ENCODE results near the gene ZSWIM1.
"Not testable (repeated sequence)": the region's sequence is repeated elsewhere in the genome, so short reads cannot be mapped to it uniquely, and the experiment has no call there.

ZSWIM1 gene

DNA sequence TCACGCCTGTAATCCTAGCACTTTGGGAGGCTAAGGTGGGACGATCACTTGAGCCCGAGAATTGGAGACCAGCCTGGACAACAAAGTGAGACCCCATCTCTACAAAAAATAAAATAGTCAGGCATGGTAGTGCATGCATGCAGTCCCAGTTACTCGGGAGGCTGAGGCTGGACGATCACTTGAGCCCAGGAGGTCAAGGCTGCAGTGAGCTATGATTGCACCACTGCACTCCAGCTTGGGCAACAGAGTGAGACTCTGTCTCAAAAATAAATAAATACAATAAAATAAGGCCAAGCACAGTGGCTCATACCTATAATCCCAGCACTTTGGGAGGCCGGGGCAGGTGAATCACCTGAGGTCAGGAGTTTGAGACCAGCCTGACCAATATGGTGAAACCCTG lies 20.3 kb downstream of the ZSWIM1 start:
- H3K4me3 ChIP-seq (ENCODE audit: low read length); DNase-seq (ENCODE audit: low read depth, low spot score): not testable (repeated sequence)

DNA sequence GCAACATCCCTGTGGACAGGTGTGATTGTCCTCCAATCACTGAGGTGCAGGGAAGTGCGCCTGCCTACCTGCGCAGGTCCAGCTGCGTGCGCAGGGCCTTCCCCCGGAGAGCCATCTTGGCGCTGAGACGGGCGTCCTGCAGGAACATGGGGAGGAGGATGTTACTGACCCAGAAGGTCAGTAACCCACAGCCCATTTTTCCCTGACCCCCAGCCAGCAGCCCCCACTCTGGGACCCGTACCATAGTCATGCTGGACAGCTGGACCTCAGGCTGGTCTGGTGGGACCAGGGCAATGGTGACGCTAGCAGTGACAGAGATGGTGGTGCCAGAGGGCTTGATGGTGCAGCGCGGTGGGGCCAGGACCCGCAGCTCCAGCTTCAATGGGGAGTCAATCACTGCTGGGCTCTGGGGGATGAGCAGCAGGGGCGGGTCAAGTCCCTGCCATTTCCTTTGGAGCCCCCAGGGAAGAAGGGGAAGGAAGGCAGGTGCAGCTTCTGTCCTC lies 21.2 kb downstream of the ZSWIM1 start:
- no peak overlapping the region for H3K4me3 ChIP-seq (ENCODE audit: low read length)
- no peak for DNase-seq (ENCODE audit: low read depth, low spot score)

DNA sequence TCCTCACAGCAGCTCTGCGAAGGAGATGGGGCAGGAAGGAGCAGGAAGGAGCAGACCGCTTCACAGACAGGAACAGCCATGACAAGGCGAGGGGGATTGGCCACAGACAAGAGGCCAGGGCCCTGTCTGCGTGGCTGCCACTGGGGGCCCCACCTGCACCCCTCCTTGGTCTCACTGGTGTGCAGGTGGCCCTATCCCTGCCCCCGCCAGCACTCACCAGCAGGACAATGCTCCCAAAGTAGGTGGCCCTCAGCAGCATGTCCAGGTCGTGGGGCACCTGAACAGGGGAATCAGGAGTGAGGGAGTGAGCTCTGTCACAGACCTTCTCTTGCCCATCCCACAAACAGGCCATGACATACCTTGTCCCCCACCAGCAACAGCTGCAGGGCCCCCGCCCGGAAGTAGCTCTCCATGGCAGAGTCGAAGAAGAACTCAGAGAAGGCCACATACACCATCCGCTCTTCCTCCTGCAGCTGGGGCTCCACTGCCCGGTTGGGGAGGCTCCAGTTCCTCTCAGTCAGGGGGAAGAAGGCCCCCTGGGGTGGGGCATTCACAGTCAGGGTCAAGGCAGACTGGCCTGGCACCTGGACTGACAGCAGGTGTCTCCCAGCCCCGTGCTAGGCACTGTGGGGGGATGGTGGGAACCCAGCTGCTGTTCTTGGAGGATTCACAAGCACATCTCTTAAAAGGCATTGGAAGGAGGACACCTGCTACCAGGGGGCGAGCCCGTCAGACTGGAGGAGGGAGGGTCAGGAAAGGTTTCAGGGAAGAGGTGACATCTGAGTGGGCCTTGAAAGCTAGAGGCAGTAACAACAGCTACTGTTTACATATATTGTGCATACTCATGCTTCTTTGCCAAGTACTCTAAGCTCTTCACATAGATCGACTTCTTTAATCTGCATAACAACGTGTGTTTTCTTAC lies 23.8 kb downstream of the ZSWIM1 start:
- no peak overlapping the region for H3K4me3 ChIP-seq (ENCODE audit: low read length)
- no peak for DNase-seq (ENCODE audit: low read depth, low spot score)

DNA sequence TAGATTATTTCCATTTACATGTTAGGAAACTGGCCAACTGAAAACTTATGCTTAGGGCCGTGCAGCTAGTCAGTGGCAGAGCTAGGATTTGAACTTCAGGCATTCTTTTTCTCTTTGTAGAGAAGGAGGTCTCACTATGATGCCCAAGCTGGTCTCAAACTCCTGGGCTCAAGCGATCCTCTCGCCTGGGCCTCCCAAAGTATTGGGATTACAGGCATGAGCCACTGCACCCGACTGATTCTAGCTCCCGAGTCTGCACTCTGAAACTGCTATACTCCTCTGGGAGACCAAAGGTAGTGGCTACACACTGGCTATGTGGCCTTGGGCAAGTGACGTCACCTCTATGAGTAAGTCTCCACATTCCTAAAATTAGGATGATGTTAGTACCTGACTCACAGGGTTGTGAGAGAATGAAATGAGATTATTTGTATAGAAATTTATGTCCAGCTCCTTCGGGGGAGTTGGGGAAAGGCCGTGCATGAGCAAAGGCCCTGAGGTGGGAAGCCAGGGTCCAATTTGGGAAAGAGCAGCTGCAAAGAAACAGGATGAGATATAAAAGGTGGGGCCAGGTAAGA lies 24.6 kb downstream of the ZSWIM1 start:
- H3K4me3 ChIP-seq (ENCODE audit: low read length): no peak overlapping the region
- no peak for DNase-seq (ENCODE audit: low read depth, low spot score)

DNA sequence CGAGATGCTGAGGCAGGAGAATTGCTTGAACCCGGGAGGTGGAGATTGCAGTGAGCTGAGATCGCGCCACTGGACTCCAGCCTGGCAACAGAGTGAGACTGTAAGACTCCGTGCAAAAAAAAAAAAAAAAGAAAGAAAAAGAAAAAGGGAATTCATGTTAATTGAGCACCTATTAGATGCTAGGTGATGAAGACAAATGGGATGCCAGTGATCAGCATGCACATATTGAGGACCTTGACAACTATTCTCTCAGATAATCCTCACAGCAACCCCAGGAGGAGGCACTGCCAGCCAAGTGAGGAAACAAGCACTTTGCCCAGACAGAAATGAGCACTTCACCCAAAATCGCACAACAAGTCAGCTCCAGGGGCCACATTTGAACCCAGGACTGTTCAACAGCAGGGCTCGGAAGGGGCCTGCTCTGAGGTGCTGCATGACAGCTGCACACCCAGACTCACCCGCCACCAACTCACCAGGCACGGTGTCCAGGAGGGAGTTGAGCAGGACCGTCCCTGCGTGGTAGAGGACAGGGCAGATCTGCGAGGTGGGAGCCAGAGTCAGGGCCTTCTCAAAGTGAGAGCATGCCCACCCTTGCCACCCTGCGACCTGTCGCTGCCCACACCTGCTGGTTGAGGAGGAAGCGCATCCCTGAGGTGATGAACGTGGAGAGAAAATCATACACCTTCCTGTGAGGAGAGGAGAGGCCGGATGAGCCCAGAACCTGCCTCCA lies 26.4 kb downstream of the ZSWIM1 start:
- H3K4me3 ChIP-seq (ENCODE audit: low read length): no peak overlapping the region
- DNase-seq (ENCODE audit: low read depth, low spot score): no peak

DNA sequence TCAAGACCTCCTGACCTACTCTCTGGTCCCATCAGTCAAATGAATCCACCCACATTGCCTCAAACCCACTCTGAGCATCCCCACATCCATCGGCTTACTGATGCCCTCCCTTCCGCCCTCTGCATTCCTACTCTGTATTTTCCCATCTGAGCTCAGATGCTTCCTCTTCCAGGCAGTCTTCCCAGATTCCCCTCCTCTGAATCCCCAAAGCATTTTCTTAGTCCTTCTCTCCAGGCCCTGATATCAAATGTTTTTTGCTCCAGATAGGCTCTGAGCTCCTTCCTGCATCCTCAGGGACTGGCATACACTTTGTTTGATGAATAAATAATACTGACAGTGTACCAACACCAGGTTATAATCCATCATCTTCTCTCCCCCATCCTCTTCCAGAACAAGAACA lies 27.1 kb downstream of the ZSWIM1 start:
- no peak overlapping the region for H3K4me3 ChIP-seq (ENCODE audit: low read length)

DNA sequence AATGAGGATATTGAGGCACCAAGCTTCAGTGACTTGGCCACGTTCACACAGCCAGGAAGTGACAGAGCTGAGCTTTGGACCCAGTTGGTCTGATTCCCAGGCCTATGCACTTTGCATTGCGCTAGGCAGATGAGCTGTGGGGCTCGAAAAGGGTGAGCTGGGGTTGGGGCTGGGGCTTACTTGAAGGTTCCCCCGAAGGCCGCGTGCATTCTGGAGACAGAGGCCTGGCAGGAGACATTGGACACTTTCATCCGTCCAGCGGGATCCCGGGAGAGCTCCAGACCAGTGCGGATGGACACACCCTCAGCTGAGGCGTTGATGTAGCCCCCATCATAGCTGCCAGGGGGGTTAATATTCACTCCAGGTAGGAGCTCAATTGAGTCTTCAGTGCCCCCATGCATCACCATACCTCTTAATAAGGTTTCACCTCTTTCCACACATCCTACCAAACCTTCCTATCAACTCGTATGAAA lies 28.3 kb downstream of the ZSWIM1 start:
- H3K4me3 ChIP-seq (ENCODE audit: low read length): no peak overlapping the region
- DNase-seq (ENCODE audit: low read depth, low spot score): no peak

More for the DNA sequence above, 27.1 kb downstream of the ZSWIM1 start:
- DNase-seq (ENCODE audit: low read depth, low spot score): no peak

DNA sequence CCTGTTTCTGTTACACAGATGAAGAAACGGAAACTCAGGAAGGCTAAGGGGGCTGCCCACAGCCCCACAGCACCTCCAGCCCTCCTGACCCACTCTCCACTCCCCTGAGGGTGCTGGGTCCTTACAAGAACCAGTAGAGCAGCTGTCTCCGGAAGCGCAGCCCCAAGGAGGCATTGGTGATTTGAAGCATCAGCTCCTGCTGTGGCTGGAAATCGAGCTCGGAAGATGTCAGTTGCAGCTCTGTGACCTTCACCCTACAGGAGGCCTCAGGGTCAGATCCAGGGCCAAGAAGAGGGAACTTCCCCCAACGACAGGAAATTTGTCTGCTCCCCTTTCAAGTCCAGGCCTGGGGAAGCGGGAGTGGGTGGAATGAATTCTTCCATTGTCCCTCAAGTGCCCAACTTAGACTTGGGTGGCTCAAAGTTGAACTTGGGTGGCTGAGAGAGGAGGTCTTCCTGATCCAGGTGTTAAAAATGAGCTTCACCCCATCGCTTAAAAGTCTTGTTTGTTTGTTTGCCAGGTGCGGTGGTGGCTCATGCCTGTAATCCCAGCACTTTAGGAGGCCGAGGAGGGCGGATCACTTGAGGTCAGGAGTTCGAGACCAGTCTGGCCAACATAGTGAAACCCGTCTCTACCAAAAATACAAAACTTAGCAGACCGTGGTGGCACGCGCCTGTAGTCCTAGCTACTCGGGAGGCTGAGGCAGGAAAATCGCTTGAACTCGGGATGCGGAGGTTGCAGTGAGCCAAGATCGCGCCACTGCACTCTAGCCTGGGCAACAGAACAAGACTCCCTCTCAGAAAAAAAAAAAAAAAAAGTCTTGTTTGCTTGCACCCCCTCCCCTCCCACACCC lies 29.0 kb downstream of the ZSWIM1 start:
- DNase-seq (ENCODE audit: low read depth, low spot score): no peak
- H3K4me3 ChIP-seq (ENCODE audit: low read length): peak overlapping the region; percentile 21; the same call in 1 of the 2 replicates

DNA sequence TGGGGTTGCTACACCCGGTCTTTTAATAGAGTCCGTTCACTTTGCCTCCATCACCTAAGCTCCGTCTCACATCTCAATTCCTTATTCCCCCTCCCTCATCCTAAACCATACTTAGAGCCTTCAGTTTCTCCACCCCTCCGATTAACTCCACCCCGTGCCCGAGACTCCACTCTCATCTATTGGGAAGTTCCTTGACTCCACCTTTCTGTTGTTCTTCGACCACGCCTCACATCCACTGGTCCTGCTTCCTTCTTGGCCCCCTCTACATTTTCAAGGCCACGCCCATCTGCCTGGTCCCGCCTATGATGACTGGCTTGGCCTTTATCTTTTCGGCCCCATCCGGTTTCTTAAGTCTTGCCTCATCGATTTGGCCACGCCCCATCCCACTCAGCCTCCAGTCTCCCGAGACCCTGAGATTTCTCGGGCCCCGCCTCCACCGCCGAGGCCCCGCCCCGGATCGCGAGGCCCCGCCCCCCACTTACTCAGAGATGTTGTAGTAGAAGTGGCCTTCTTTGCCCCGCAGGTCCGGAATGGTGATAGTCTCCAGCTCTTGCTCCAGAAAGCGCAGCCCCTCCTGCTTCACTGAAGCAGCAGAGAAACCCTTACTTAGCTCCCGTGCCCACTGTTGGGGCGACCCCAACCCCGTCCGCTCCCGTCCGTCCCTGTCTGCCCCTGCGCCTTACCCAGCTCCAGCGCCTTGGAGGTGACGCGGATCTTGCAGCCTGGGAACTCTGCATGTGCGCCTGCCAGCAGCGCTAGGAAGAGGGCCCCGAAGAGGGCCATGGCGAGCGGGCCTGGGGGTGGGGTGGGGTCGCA lies 29.9 kb downstream of the ZSWIM1 start:
- peak; percentile 86 for DNase-seq (ENCODE audit: low read depth, low spot score)
- peak overlapping the region; percentile 21 for H3K4me3 ChIP-seq (ENCODE audit: low read length)

DNA sequence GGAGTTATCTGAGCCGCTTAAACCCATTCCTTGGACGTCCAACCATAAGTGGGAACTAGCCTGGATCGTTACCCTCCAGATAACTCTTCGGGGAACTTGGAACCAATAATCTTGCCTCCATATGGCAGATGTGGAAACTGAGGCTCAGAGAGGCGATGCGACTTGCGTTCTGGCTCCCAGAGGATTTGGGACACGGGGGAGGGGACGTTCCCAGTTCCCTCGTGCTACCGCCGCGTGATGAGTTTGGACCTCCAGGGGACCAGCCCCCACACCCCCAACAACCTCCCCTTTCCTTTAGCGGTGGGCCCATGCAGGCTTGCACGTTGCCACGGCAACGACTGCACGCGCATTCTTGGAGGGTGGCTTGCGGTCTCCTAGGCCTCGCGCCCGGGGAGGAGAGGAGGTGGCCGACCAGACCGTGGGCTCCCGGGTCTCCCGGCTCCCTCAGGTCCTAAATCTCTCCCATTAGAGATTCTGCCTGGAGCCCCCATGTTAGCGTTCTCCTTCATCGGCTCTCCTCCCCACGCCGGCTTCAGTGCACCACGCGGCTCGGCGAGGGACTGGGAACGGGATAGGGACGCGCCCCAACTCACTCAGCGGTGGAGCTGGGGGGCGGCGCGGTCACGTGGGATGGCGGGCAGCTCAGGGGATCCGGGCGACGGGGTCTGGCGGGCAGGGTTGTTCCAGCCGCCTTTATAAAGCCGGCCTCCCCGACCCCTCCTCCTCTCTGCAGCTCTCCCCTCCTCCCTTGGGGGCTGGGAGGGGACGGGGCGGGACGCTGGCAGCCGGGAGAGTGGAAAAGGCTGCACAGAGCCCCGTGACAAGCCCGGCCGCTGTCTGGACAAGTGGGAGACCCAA lies 30.7 kb downstream of the ZSWIM1 start, which contains the start of gene PLTP:
TSS of gene PLTP (minus strand) at position 670 of the 858 bp plus-strand sequence. CDS start 703 bp downstream, outside the sequence.
- DNase-seq (ENCODE audit: low read depth, low spot score): no peak
- no peak within 1 kb of the TSS for H3K4me3 ChIP-seq (ENCODE audit: low read length)

DNA sequence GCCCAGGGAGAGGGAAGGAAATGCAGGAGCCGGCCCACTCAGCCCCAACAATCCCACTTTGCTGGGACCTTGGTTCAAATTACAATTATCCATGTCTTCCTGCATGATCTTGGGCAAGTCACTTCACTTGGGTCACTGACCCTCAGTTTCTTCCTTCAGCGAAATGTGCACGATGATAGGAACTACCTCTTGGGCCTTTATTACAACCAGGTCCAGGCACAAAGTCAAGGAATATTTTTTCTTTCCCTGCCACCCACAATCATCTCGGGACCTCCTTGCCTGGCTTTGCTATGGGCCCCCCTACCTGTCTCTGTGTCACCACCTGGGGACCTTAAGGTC lies 31.3 kb downstream of the ZSWIM1 start:
- H3K4me3 ChIP-seq (ENCODE audit: low read length): no peak overlapping the region

DNA sequence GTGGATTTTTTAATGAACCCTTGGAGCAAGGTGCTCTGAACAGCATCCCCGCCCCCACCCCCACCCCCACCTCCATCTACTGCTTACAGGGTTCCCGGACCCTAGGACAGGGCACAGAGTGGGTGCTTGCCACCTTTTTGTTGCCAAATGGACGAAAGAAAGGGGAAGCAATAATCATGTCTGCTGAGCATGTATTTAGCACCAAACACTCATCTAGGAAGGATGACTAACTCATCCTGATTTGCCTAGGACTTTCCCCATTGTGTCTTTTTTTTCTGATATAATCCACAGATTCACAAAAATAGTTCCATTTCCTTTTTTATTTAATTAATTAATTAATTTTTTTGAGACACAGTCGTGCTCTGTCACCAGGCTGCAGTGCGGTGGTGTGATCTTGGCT lies 32.1 kb downstream of the ZSWIM1 start:
- DNase-seq (ENCODE audit: low read depth, low spot score): no peak

More for the DNA sequence above, 31.3 kb downstream of the ZSWIM1 start:
- DNase-seq (ENCODE audit: low read depth, low spot score): no peak

DNA sequence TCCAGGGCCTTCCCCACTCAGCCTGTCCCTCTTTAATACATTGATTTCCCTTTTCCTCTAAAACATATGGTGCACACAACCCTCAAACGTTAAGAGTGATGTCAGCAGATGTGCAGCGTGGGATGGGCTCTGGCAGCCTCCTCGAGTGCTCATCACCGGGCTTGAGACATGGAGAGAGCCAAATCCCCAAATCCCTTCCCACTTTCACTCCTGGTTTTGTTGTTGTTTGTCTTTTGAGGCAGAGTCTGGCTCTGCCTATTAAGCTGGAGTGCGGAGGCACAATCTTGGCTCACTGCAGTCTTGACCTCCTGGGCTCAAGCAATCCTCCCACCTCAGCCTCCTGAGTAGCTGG lies 36.7 kb downstream of the ZSWIM1 start:
- no peak for DNase-seq (ENCODE audit: low read depth, low spot score)
- no peak overlapping the region for H3K4me3 ChIP-seq (ENCODE audit: low read length)

More for the DNA sequence above, 32.1 kb downstream of the ZSWIM1 start:
- H3K4me3 ChIP-seq (ENCODE audit: low read length): no peak overlapping the region

DNA sequence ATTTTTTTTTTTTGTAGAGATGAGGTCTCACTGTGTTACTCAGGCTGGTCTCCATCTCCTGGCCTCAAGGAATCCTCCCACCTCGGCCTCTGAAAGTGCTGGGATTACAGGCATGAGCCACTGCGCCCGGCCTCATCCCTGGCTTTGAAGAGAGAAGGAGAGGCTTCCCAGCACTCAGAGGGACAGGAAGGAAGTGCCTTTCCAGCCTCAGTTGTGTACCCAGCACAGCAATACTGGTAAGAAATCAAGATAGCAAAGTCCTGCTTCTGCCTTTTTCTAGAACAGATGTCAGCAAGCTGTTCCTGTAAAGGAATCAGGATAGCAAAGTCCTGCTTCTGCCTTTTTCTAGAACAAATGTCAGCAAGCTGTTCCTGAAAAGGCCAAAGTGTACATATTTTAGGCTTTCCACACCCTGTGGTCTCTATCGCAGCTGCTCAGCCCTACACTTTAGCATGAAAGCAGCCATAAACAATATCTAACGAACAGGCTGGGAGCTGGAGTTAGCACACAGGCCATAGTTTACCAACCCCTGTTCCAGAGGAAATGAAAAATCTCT lies 37.2 kb downstream of the ZSWIM1 start:
- no peak overlapping the region for H3K4me3 ChIP-seq (ENCODE audit: low read length)
- no peak for DNase-seq (ENCODE audit: low read depth, low spot score)

DNA sequence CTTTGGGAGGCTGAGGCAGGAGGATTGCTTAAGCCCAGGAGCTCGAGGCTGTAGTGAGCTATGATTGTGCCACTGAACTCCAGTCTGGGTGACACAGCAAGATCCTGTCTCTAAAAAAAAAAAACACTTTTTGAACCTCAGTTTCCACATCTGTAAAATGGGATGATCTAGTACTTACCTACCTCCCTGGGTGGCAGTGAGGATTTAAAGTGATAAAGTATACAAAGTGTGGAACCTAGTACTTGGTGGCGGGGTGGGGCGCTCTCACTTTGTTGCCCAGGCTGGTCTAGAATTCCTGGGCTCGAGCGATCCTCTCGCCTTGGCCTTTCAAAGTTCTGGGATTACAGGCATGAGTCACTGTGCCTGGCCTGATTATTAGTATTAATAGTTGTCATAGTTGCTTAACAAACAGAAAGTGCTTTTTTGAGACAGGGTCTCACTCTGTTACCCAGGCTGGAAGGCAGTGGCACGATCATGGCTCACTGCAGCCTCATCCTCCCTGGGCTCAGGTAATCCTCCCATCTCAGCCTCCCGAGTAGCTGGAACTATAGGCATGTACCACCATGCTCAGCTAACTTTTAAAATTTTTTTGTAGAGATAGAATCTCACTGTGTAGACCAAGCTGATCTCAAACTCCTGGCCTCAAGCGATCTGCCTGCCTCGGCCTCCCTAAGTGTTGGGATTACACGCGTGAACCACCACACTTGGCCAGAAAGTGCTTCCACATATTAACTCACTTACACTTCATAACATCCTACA lies 37.9 kb downstream of the ZSWIM1 start:
- DNase-seq (ENCODE audit: low read depth, low spot score): no peak
- no peak overlapping the region for H3K4me3 ChIP-seq (ENCODE audit: low read length)
